H1 (cell line): ENCODE measurements around the gene PCBD1. TPM values are rescaled to one million over a fixed set of nuclear protein-coding genes. Genes with fewer than 3 reads are reported as not detected.

Experiments used
- CTCF ChIA-PET: fragments of 300-600 bp; sonication (Branson Sonifier 250); formaldehyde crosslinking; loops from one replicate; lab custom pipeline; 2021; ENCODE audit not compliant: partially characterized antibody; lab: Charles Lee
- POLR2A ChIA-PET: fragments of 300-600 bp; sonication (Branson Sonifier 250); formaldehyde crosslinking; loops from one replicate; lab custom pipeline; 2021; ENCODE audit warnings: inconsistent platforms; ENCODE audit not compliant: partially characterized antibody; lab: Charles Lee
- DNase-seq, 2 experiments: peaks; one replicate each; pipeline versions ENCODE4 v3.0.0 to v3.0.0-alpha.2; 2010 to 2022; ENCODE audit warnings: low spot score in 2 of 2, low read depth in 1 of 2, mixed read lengths in 1 of 2
- FAIRE-seq: peaks from 2 replicates; lab custom pipeline; 2011; peaks lifted over from hg19 to GRCh38; lab: Jason Lieb, UNC
- H2AFZ ChIP-seq: 2 replicates; pipeline ENCODE4 v1.8.1; 2012; ENCODE audit warnings: low read length, inconsistent platforms
- H2AK5ac ChIP-seq: 2 replicates; pipeline ENCODE4 v1.6.1; 2013; ENCODE audit warnings: low read depth, low read length
- H2BK120ac ChIP-seq: replicated peaks from 2 replicates; pipeline ENCODE3; 2013; ENCODE audit warnings: low read depth, low read length, inconsistent platforms
- H2BK12ac ChIP-seq: 2 replicates; pipeline ENCODE4 v1.6.1; 2013; ENCODE audit warnings: low read depth, low read length
- H2BK15ac ChIP-seq: 2 replicates; pipeline ENCODE4 v1.6.1; 2013; ENCODE audit warnings: low read length
- H2BK20ac ChIP-seq: 2 replicates; pipeline ENCODE4 v1.6.1; 2013; ENCODE audit warnings: low read length
- H2BK5ac ChIP-seq: 2 replicates; pipeline ENCODE4 v1.6.1; 2013; ENCODE audit warnings: low read depth, low read length
- H3K14ac ChIP-seq: 2 replicates; pipeline ENCODE4 v1.6.1; 2013; ENCODE audit warnings: inconsistent platforms; ENCODE audit not compliant: insufficient read length
- H3K18ac ChIP-seq: 2 replicates; pipeline ENCODE4 v1.6.1; 2013; ENCODE audit warnings: low read length; ENCODE audit errors: extremely low read depth
- H3K23ac ChIP-seq: 2 replicates; pipeline ENCODE4 v1.6.1; 2013; ENCODE audit warnings: inconsistent platforms; ENCODE audit not compliant: insufficient read length
- H3K23me2 ChIP-seq: 2 replicates; pipeline ENCODE4 v1.6.1; 2013; ENCODE audit warnings: low read depth, low read length
- H3K27ac ChIP-seq: 2 replicates; pipeline ENCODE4 v1.6.1; 2011; ENCODE audit warnings: low read depth, low read length, inconsistent platforms
- H3K27me3 ChIP-seq, 4 experiments: replicated peaks in 1 of 4; 1 replicate in 1 of 4; 2 replicates in 3 of 4; pipeline versions ENCODE4 v1.6.1 to v1.8.1; 2011 to 2013; ENCODE audit warnings: low read length in 3 of 4, mild to moderate bottlenecking in 3 of 4, inconsistent platforms in 2 of 4, mixed read lengths in 2 of 4, moderate library complexity in 1 of 4; ENCODE audit not compliant: control insufficient read depth in 3 of 4, insufficient read depth in 3 of 4; ENCODE audit errors: extremely low read depth in 1 of 4
- H3K36me3 ChIP-seq, 4 experiments: 2 replicates each; pipeline versions ENCODE4 v1.6.1 to v1.8.1; 2011 to 2013; ENCODE audit warnings: mild to moderate bottlenecking in 4 of 4, low read length in 3 of 4, moderate library complexity in 2 of 4, control low read depth in 1 of 4, inconsistent platforms in 1 of 4; ENCODE audit not compliant: insufficient read depth in 4 of 4, control insufficient read depth in 2 of 4
- H3K4ac ChIP-seq: replicated peaks from 2 replicates; pipeline ENCODE3; 2013; ENCODE audit warnings: low read length, low read depth, mixed read lengths, inconsistent platforms; ENCODE audit not compliant: insufficient read length
- H3K4me1 ChIP-seq, 4 experiments: replicated peaks in 1 of 4; 1 replicate in 1 of 4; 2 replicates in 3 of 4; pipeline versions ENCODE4 v1.6.1 to v1.8.1; 2011 to 2013; ENCODE audit warnings: low read length in 3 of 4, inconsistent platforms in 2 of 4, mixed read lengths in 1 of 4; ENCODE audit not compliant: insufficient read depth in 4 of 4, control insufficient read depth in 3 of 4
- H3K4me2 ChIP-seq, 2 experiments: 2 replicates each; pipeline versions ENCODE4 v1.6.1 to v1.8.1; 2011 to 2013; ENCODE audit warnings: low read depth in 2 of 2, low read length in 2 of 2, control low read depth in 1 of 2, inconsistent platforms in 1 of 2, mild to moderate bottlenecking in 1 of 2; ENCODE audit not compliant: insufficient read depth in 1 of 2
- H3K4me3 ChIP-seq, 4 experiments: fragments of 200-600, 300-600 bp in 1 of 4; sonication (generic), shearing (Covaris generic), sonication (Bioruptor Twin) in 1 of 4; 2 replicates each; pipeline versions ENCODE4 v1.5.1 to v1.8.1; 2011 to 2016; ENCODE audit warnings: low read length in 4 of 4, low read depth in 3 of 4, control low read depth in 2 of 4, inconsistent platforms in 2 of 4, mild to moderate bottlenecking in 2 of 4, mixed read lengths in 1 of 4, moderate library complexity in 1 of 4; ENCODE audit not compliant: insufficient read depth in 2 of 4; ENCODE audit errors: extremely low read depth in 1 of 4
- H3K56ac ChIP-seq: replicated peaks from 2 replicates; pipeline ENCODE3; 2013; ENCODE audit warnings: low read depth, mild to moderate bottlenecking, mixed read lengths, low read length, inconsistent platforms; ENCODE audit not compliant: insufficient read length
- H3K79me1 ChIP-seq: 2 replicates; pipeline ENCODE4 v1.6.1; 2013; ENCODE audit warnings: low read depth, low read length, control low read depth
- H3K79me2 ChIP-seq, 2 experiments: 2 replicates each; pipeline versions ENCODE4 v1.6.1 to v1.8.1; 2012 to 2013; ENCODE audit warnings: low read length in 2 of 2, mild to moderate bottlenecking in 2 of 2, inconsistent platforms in 1 of 2; ENCODE audit not compliant: insufficient read depth in 2 of 2, control insufficient read depth in 1 of 2
- H3K9ac ChIP-seq, 4 experiments: replicated peaks in 1 of 4; 1 replicate in 1 of 4; 2 replicates in 3 of 4; pipeline versions ENCODE4 v1.6.1 to v1.8.1; 2011 to 2013; ENCODE audit warnings: low read depth in 3 of 4, low read length in 3 of 4, control low read depth in 2 of 4, mild to moderate bottlenecking in 2 of 4, moderate library complexity in 2 of 4, inconsistent platforms in 1 of 4; ENCODE audit errors: extremely low read depth in 1 of 4
- H3K9me3 ChIP-seq, 2 experiments: 2 replicates each; pipeline versions ENCODE4 v1.6.1 to v1.8.1; 2012 to 2013; ENCODE audit warnings: mild to moderate bottlenecking in 2 of 2, moderate library complexity in 2 of 2, control low read depth in 1 of 2, inconsistent platforms in 1 of 2, low read depth in 1 of 2, low read length in 1 of 2, mixed read lengths in 1 of 2; ENCODE audit not compliant: insufficient read depth in 2 of 2
- H4K20me1 ChIP-seq, 2 experiments: replicated peaks in 1 of 2; 2 replicates each; pipeline versions ENCODE3 to v1.8.1; 2011 to 2013; ENCODE audit warnings: inconsistent platforms in 2 of 2, low read length in 2 of 2, mild to moderate bottlenecking in 1 of 2; ENCODE audit not compliant: insufficient read depth in 2 of 2, control insufficient read depth in 1 of 2
- H4K5ac ChIP-seq: 2 replicates; pipeline ENCODE4 v1.6.1; 2013; ENCODE audit warnings: low read length, low read depth, mixed read lengths, inconsistent platforms; ENCODE audit not compliant: insufficient read length
- H4K8ac ChIP-seq: 2 replicates; pipeline ENCODE4 v1.8.0; 2013; ENCODE audit warnings: mild to moderate bottlenecking, moderate library complexity, low read length, inconsistent platforms; ENCODE audit not compliant: insufficient read depth; ENCODE audit errors: extremely low read depth
- H4K91ac ChIP-seq: replicated peaks from 2 replicates; pipeline ENCODE3; 2013; ENCODE audit warnings: low read length, mixed read lengths, inconsistent platforms; ENCODE audit not compliant: insufficient read length
- ASH2L ChIP-seq: fragments of 200-600, 300-600 bp; sonication (generic); IDR thresholded peaks from one replicate; pipeline ENCODE4 v1.7.1; 2017; ENCODE audit warnings: low read length
- EP300 ChIP-seq, 2 experiments: IDR thresholded peaks; 1 replicate in 1 of 2; 2 replicates in 1 of 2; pipeline ENCODE4 v1.6.1; 2011 to 2012; ENCODE audit warnings: low read depth in 2 of 2, low read length in 2 of 2, mild to moderate bottlenecking in 2 of 2, borderline replicate concordance in 1 of 2, inconsistent platforms in 1 of 2, moderate library complexity in 1 of 2
- EZH2 ChIP-seq: fragments of 200-600 bp; sonication (generic); IDR thresholded peaks from 2 replicates; pipeline ENCODE4 v1.7.1; 2012; ENCODE audit warnings: low read depth, mild to moderate bottlenecking, moderate library complexity, low read length, inconsistent platforms; ENCODE audit not compliant: severe bottlenecking
- KDM5A ChIP-seq: fragments of 200-600 bp; IDR thresholded peaks from 2 replicates; pipeline ENCODE4 v1.7.1; 2012; ENCODE audit warnings: mild to moderate bottlenecking, low read length, inconsistent platforms, mixed read lengths
- MAFK ChIP-seq: IDR thresholded peaks from 2 replicates; pipeline ENCODE4 v1.6.1; 2012; ENCODE audit warnings: low read depth, mild to moderate bottlenecking, improper control_type of control experiment, low read length
- RBBP5 ChIP-seq: IDR thresholded peaks from 2 replicates; pipeline ENCODE4 v1.7.1; 2012; ENCODE audit warnings: low read depth, mild to moderate bottlenecking, inconsistent platforms, low read length, moderate library complexity, borderline replicate concordance
- SIRT6 ChIP-seq: IDR thresholded peaks from one replicate; pipeline ENCODE4 v1.7.1; 2012; ENCODE audit warnings: low read length, inconsistent platforms
- SIX5 ChIP-seq: IDR thresholded peaks from 2 replicates; pipeline ENCODE4 v1.6.1; 2011; ENCODE audit warnings: mild to moderate bottlenecking, low read depth, low read length
- WGBS, 2 experiments: shearing (Covaris generic) in 1 of 2; methylation state at CpG; one replicate each; pipeline versions ENCODE4 v1.1.6 to v1.1.7; 2013 to 2015; ENCODE audit warnings: low lambda C conversion rate in 2 of 2, mixed read lengths in 2 of 2, inconsistent platforms in 1 of 2, low coverage in 1 of 2, missing lambda C conversion rate in 1 of 2; ENCODE audit not compliant: insufficient replicate concordance in 2 of 2, insufficient coverage in 1 of 2, insufficient read length in 1 of 2; ENCODE audit errors: extremely low coverage in 1 of 2, missing lambda C conversion rate in 1 of 2; 5-methylcytosine and 5-hydroxymethylcytosine counted together
- polyA plus RNA-seq, 7 experiments: library from polyadenylated mRNA; depleted of rRNA in 3 of 7; stranded (reverse) in 5 of 7; unstranded in 2 of 7; fragments of >200 nt in 5 of 7; fragments of 200-250 nt in 2 of 7; gene quantifications; 1 replicate in 5 of 7; 2 replicates in 1 of 7; 4 replicates in 1 of 7; pipeline versions ENCODE4 v1.2.1 to v1.2.3, GENCODE V29; 2011 to 2013; ENCODE audit warnings: missing spikeins in 2 of 7, mixed read lengths in 2 of 7
- total RNA-seq: library from RNA; stranded (reverse); fragmentation: NEBNext Ultra II Directional; extraction: Animal tissue kit (Norgen Biotek cat#: 25700); gene quantifications from 2 replicates; pipeline ENCODE4 v1.2.1, GENCODE V29; 2021
- TF ChIP-seq, protein P1 (sequence below): IDR thresholded peaks from 2 replicates; pipeline ENCODE4 v1.6.1; 2012; ENCODE audit warnings: inconsistent platforms
- TF ChIP-seq, protein P2 (sequence below): IDR thresholded peaks from 2 replicates; pipeline ENCODE4 v1.6.1; 2011; ENCODE audit warnings: low read length, improper control_type of control experiment
- TF ChIP-seq, protein P3 (sequence below): IDR thresholded peaks from 2 replicates; pipeline ENCODE4 v1.6.1; 2012; ENCODE audit warnings: inconsistent platforms

Gene PCBD1
- total and polyA plus RNA-seq, 2 of the 8 experiments (the other 6 are each of a cell fraction or from before 2014, with no cell fraction given), result 46.5 to 55.0 TPM

DNA sequence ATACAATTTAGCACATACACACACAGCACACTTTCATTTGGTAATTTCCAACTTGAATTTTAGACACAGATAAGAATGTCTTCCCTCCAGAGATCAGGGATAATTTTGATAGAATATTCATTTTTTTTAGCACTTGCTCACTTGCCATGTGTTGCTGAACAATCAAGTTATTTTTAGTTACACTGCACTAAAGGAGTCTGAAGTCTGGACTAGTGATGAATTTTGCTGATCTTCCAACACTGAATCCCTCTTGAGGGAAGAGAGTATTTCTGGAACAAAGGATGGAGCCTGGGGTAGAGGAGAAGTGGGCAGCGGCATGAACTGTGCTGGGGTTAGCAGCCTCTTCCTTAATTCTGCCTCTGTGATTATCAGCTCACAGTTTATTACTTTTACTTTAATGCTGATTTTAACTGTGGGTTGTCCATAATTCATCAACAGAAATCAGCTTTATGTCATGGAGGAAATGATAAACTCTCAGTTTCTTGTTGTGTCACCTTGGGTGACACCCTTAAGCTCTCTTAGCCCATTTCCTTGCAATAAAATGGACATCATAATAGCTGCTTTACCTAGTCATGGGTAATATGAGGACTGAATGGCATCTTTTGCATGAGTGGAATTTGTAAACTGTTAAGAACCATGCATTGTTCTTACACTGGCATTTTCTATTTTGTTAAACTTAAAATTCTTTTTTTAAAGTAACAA lies 40.6 kb downstream of the PCBD1 start:
- Histone ChIP-seq H4K20me1 (no peaks in the 10 kb centered on the region), H3K79me2 (no peaks in the 10 kb centered on the region), H3K56ac (no peak overlapping the region), H3K79me1 (no peaks in the 10 kb centered on the region; the same call in 1 of the 2 replicates), H3K23me2 (no peaks in the 10 kb centered on the region), H3K9me3 (no peaks in the 10 kb centered on the region), H3K9ac (no peak overlapping the region), H2BK5ac (no peak overlapping the region), H4K91ac (no peak overlapping the region), H3K4me2 (no peak overlapping the region), H4K5ac (no peak overlapping the region), H2BK20ac (no peak overlapping the region), H3K27me3 (no peaks in the 10 kb centered on the region), H2BK120ac (no peak overlapping the region), H3K36me3 (peaks cover 2 to 35% (median 10%) of the 10 kb centered on the region in 4 experiments; a peak in 7 of 8 replicates), H4K8ac (no peak overlapping the region), H3K18ac (no peak overlapping the region), H3K4ac (no peak overlapping the region), H3K4me3 (no peak overlapping the region), H3K14ac (no peak overlapping the region), H3K4me1 (no peaks in the 10 kb centered on the region), H3K27ac (no peak overlapping the region), H2AFZ (no peak overlapping the region), H2AK5ac (no peak overlapping the region), H2BK15ac (no peak overlapping the region), H3K23ac (no peak overlapping the region), H2BK12ac (no peak overlapping the region)
- DNase-seq, result no peak
- 78% methylated on average over 1 of the region's 1 CpG; no CpG with 5 or more reads in 1 of the 2 experiments for WGBS, 2 experiments
- ChIA-PET CTCF (interaction anchor here (0.9 kb wide), 1 partner anchor 250 kb away, joined by 3 read pairs; no protein-coding TSS in a partner anchor), POLR2A (no interaction called here)
- no peak for FAIRE-seq
- TF ChIP-seq, protein P1, sequence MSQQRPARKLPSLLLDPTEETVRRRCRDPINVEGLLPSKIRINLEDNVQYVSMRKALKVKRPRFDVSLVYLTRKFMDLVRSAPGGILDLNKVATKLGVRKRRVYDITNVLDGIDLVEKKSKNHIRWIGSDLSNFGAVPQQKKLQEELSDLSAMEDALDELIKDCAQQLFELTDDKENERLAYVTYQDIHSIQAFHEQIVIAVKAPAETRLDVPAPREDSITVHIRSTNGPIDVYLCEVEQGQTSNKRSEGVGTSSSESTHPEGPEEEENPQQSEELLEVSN, result no peak
- TF ChIP-seq EZH2, result no peak
- no peak for TF ChIP-seq SIRT6
- TF ChIP-seq SIX5, result no peak
- TF ChIP-seq, protein P2, sequence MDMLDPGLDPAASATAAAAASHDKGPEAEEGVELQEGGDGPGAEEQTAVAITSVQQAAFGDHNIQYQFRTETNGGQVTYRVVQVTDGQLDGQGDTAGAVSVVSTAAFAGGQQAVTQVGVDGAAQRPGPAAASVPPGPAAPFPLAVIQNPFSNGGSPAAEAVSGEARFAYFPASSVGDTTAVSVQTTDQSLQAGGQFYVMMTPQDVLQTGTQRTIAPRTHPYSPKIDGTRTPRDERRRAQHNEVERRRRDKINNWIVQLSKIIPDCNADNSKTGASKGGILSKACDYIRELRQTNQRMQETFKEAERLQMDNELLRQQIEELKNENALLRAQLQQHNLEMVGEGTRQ, result no peak
- TF ChIP-seq MAFK, result no peak
- no peak for TF ChIP-seq RBBP5
- no peak for TF ChIP-seq EP300 (IDR thresholded peaks at IDR 0.05; ENCODE audit: borderline replicate concordance in 1 of 2, low read depth in 2 of 2, low read length in 2 of 2)
- TF ChIP-seq KDM5A, result no peak
- TF ChIP-seq, protein P3, sequence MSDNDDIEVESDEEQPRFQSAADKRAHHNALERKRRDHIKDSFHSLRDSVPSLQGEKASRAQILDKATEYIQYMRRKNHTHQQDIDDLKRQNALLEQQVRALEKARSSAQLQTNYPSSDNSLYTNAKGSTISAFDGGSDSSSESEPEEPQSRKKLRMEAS, result no peak
- no peak for TF ChIP-seq ASH2L
